ENCODE data around the gene ALG1L2.
"Not testable (repeated sequence)": the region's sequence is repeated elsewhere in the genome, so short reads cannot be mapped to it uniquely, and the experiment has no call there.

ALG1L2 gene

DNA sequence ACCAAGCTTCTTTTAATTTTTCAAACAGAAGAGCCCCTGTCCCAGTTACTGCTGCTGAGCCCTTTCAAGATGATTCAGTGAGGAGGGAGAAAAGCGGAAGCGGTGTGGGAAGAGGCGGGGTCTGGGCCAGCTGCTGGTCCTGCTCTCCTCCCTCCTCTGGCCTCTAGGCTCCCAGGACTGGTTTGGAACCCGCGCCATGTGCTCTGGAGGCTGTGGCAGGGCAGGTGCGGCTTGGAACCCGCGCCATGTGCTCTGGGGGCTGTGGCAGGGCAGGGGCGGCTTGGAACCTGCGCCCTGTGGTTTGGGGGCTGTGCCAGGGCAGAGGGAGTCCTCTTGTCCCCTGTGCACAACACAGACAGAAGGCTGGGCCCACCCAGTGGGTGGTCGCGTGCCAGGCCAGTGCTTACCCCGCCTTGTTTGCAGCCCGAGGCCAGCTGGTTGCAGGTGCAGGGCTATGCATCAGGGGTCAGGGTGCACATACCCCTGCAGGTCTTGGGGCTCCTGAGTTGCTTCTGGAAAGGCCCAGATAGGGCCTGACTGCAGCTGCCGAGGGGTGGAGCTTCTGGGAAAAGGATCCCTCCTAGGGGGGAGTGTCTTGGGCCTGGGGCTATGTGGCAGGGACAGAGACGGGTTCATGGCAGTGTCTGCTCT is 12.2 kb downstream of the ALG1L2 start:
- DNase-seq (ENCODE audit: low read depth in 3 of 3): peak in 1 of 3 donors; percentile 17

- peak in 1 of 3 donors; percentile 24 for DNase-seq (ENCODE audit: low read depth in 3 of 3)
Observed at GRCh38 chr3:130094491-130094941, 12.9 kb downstream of the ALG1L2 start.

DNA sequence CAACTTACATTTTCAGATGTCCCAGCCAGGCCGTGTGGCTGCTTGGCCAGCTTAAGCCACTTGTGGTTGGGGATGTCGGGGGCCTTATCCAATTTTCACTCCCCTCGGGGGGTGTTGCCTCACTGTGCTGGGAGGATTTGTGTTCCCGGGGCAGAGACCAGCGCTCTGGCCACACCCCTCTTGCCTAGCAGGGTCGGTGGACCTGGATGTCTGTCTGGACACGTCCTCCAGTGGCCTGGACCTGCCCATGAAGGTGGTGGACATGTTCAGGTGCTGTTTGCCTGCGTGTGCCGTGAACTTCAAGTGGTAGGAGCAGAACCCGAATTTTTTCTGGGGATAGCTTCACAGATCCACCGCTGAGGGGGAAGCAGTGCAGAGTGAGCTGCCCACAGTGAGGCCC is 14.2 kb downstream of the ALG1L2 start:
- DNase-seq (ENCODE audit: low read depth in 3 of 3): not testable (repeated sequence)

DNA sequence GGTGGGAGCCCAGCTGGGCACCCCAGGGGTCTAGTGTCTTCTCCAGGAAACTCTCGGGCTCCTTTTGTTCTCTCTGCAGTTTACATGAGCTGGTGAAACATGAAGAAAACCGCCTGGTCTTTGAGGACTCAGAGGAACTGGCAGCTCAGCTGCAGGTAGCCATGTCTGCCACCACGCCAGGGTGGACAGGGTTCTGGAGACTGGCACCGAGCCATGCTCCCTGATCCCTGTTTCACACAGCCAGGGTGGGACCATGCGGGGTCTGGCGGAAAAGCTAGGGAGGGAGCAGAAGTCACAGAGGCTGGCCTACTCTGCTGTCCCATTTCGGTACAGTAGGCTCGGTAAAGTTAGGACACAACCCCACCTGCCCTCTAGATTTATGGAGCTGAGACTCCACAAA is 15.5 kb downstream of the ALG1L2 start:
- not testable (repeated sequence) for DNase-seq (ENCODE audit: low read depth in 3 of 3)

- DNase-seq (ENCODE audit: low read depth in 3 of 3): not testable (repeated sequence)
Observed at GRCh38 chr3:130097690-130098638, 16.3 kb downstream of the ALG1L2 start.

- not testable (repeated sequence) for DNase-seq (ENCODE audit: low read depth in 3 of 3)
Observed at GRCh38 chr3:130098639-130099385, 17.2 kb downstream of the ALG1L2 start.

- DNase-seq (ENCODE audit: low read depth in 3 of 3): not testable (repeated sequence)
Observed at GRCh38 chr3:130102545-130102944, 20.9 kb downstream of the ALG1L2 start.

- DNase-seq (ENCODE audit: low read depth in 3 of 3): not testable (repeated sequence)
Observed at GRCh38 chr3:130104191-130104590, 22.6 kb downstream of the ALG1L2 start.

- not testable (repeated sequence) for DNase-seq (ENCODE audit: low read depth in 3 of 3)
Observed at GRCh38 chr3:130107333-130107995, 25.8 kb downstream of the ALG1L2 start.

- not testable (repeated sequence) for DNase-seq (ENCODE audit: low read depth in 3 of 3)
Observed at GRCh38 chr3:130108836-130109585, 27.4 kb downstream of the ALG1L2 start.

GRCh38 chr3:130110386-130111169 is 28.9 kb downstream of the ALG1L2 start:
- not testable (repeated sequence) for DNase-seq (ENCODE audit: low read depth in 3 of 3)

- DNase-seq (ENCODE audit: low read depth in 3 of 3): peak; percentile 98 to 99 (median 99)
Observed at GRCh38 chr3:130111185-130111864, 29.7 kb downstream of the ALG1L2 start.

- peak; percentile 98 to 100 (median 98) for DNase-seq (ENCODE audit: low read depth in 3 of 3)
Observed at GRCh38 chr3:130111865-130112747, 30.5 kb downstream of the ALG1L2 start.

DNA sequence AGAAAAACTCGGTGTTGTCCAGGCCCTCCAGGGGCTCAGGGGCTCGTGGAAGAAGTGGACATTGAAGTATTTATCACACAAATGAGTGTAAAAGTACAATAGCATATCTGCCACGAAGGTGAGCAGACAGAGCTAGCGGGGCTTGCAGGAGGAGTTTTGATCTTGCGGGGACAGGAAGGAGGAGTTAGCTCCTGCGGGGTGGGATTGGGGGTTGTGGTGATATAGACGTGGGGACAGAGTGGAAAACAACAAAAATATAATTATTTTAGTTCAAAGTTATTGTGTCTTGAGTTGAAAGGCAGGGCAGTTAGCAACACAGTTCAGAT is 31.1 kb downstream of the ALG1L2 start:
- DNase-seq (ENCODE audit: low read depth in 3 of 3): not testable (repeated sequence)

DNA sequence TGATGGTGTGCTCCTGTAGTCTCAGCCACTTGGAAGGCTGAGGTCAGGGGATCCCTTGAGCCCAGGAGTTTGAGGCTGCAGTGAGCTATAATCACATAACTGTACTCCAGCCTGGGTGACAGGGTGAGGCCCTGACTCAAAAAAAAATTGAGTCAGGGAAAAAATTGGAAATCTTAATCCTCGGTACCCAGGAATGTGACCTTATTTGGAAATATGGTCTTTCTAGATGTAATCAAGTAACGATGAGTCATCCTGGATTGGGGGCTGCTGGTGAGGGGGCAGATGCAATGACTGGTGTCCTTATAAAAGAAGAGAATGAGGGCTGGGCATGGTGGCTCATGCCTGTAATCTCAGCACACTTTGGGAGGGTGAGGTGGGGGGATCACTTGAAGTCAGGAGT is 33.8 kb downstream of the ALG1L2 start:
- DNase-seq (ENCODE audit: low read depth in 3 of 3): not testable (repeated sequence)

- DNase-seq (ENCODE audit: low read depth in 3 of 3): no peak
Observed at GRCh38 chr3:130117933-130118332, 36.3 kb downstream of the ALG1L2 start.

DNA sequence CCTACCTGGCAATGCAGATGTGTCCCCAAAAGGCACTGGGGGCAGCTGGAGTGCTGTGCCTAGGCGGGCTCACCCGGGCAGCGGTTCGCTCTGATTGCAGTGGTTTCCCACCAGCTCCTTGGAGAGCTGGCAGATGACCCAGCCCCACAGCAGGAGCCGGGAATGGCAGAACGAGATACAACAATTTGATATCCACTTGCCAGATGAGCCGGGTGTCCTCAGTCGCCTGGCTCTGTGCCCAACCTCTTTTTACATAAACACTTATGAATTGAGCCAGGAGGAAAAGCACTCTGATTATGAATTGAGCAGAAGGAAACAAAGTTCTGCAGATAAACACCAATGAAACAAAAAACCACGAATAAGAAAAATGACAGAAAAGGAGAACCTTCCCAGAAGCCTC is 38.2 kb downstream of the ALG1L2 start:
- DNase-seq (ENCODE audit: low read depth in 3 of 3): not testable (repeated sequence)

DNA sequence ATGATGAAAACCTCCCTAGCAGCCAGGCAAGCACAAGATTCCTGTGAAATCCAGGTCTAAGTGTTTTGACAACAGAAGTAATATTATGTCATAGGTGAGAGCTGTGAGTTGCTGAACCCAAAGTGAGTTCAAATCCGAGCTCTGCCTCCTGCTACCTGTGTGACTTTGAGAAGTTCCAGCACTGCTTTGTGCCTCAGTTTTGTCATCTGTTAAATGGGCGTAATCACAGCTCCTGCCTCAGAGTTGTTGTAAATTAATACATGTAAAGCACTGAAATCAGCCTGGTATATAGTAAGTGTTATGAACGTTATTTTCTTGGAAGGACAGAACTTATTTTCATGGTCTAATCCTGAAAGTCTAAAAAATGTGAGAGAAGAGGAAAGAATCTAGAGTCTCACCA is 38.7 kb downstream of the ALG1L2 start:
- DNase-seq (ENCODE audit: low read depth in 3 of 3): not testable (repeated sequence)
